ENCODE measurements around the gene EFNA1. TPM values are rescaled to one million over a fixed set of nuclear protein-coding genes. Genes with fewer than 3 reads are reported as not detected.
A peak's percentile ranks its signal among the peaks of the same experiment; 100 is the strongest.
"Not testable (repeated sequence)": the region's sequence is repeated elsewhere in the genome, so short reads cannot be mapped to it uniquely, and the experiment has no call there.

The EFNA1 gene
- total and polyA plus RNA-seq, 7 donors: 5.5 to 42.6 (median 15.0) TPM

- no peak for TF ChIP-seq CTCF (IDR thresholded peaks at IDR 0.05)
- ATAC-seq (no peak), DNase-seq (no peak)
- peaks cover 16% of the 10 kb centered on the region for H3K4me1 ChIP-seq
- WGBS, 3 donors: 6 to 8% (median 6%) methylated on average over 11 of the region's 11 CpGs
- H3K4me3 ChIP-seq: peak overlapping the region; percentile 95
- H3K27ac ChIP-seq: peak overlapping the region; percentile 89
- intact Hi-C loops (cut with DNase I): no loop called here
- peaks cover 0 to 11% of the 10 kb centered on the region in 2 donors for H3K36me3 ChIP-seq (ENCODE audit: insufficient read depth in 1 of 2, low read depth in 1 of 2)
- H3K27me3 ChIP-seq (ENCODE audit: insufficient read depth in 3 of 3, low read length in 2 of 3): peaks cover 0 to 3% (median 0%) of the 10 kb centered on the region in 3 donors
- H3K9me3 ChIP-seq: no peaks in the 10 kb centered on the region
These were observed 12.9 kb downstream of the EFNA1 start for GRCh38 chr1:155140630-155140953.

- H3K36me3 ChIP-seq (ENCODE audit: insufficient read depth in 1 of 2, low read depth in 1 of 2): peaks cover 0 to 11% of the 10 kb centered on the region in 2 donors
- H3K4me1 ChIP-seq: peaks cover 14% of the 10 kb centered on the region
- H3K4me3 ChIP-seq: no peak overlapping the region
- no peak for DNase-seq
- WGBS, 3 donors: 79 to 83% (median 79%) methylated on average over 7 of the region's 7 CpGs
- no peak overlapping the region for H3K27ac ChIP-seq
- peaks cover 0 to 3% (median 0%) of the 10 kb centered on the region in 3 donors for H3K27me3 ChIP-seq (ENCODE audit: insufficient read depth in 3 of 3, low read length in 2 of 3)
- no peak for TF ChIP-seq CTCF (IDR thresholded peaks at IDR 0.05)
- intact Hi-C loops (cut with DNase I): no loop called here
- ATAC-seq: no peak
- no peaks in the 10 kb centered on the region for H3K9me3 ChIP-seq
These were observed 14.1 kb downstream of the EFNA1 start for GRCh38 chr1:155141749-155142148.

- ATAC-seq (no peak), DNase-seq (no peak)
- Histone ChIP-seq H3K27me3 (ENCODE audit: insufficient read depth in 3 of 3, low read length in 2 of 3) (peaks cover 0 to 3% (median 0%) of the 10 kb centered on the region in 3 donors), H3K4me1 (no peaks in the 10 kb centered on the region), H3K4me3 (no peak overlapping the region), H3K9me3 (no peaks in the 10 kb centered on the region), H3K27ac (no peak overlapping the region), H3K36me3 (ENCODE audit: insufficient read depth in 1 of 2, low read depth in 1 of 2) (no peaks in the 10 kb centered on the region)
- no peak for TF ChIP-seq CTCF (IDR thresholded peaks at IDR 0.05)
- intact Hi-C loops (cut with DNase I): no loop called here
- WGBS, 3 donors: 76 to 92% (median 82%) methylated on average over 3 of the region's 3 CpGs
These were observed 17.8 kb downstream of the EFNA1 start for GRCh38 chr1:155145491-155145890.

GRCh38 chr1:155155996-155156643, 28.4 kb downstream of the EFNA1 start:
- ATAC-seq; H3K27ac ChIP-seq; DNase-seq; H3K9me3 ChIP-seq; H3K27me3 ChIP-seq (ENCODE audit: insufficient read depth in 3 of 3, low read length in 2 of 3); H3K4me3 ChIP-seq; H3K36me3 ChIP-seq (ENCODE audit: insufficient read depth in 1 of 2, low read depth in 1 of 2); intact Hi-C loops (cut with DNase I); H3K4me1 ChIP-seq: not testable (repeated sequence)
- WGBS, 3 donors: 61 to 72% (median 69%) methylated on average over 3 of the region's 3 CpGs

- Histone ChIP-seq H3K27me3 (ENCODE audit: insufficient read depth in 3 of 3, low read length in 2 of 3) (peaks cover 0 to 8% (median 0%) of the 10 kb centered on the region in 3 donors), H3K27ac (no peak overlapping the region), H3K4me3 (no peak overlapping the region), H3K9me3 (no peaks in the 10 kb centered on the region), H3K4me1 (no peaks in the 10 kb centered on the region), H3K36me3 (ENCODE audit: insufficient read depth in 1 of 2, low read depth in 1 of 2) (no peaks in the 10 kb centered on the region)
- ATAC-seq (no peak), DNase-seq (no peak)
- TF ChIP-seq CTCF (IDR thresholded peaks at IDR 0.05): no peak
- intact Hi-C loops (cut with DNase I): no loop called here
- 73 to 80% (median 74%) methylated on average over 1 of the region's 1 CpG for WGBS, 3 donors
These were observed 31.3 kb downstream of the EFNA1 start for GRCh38 chr1:155158991-155159390.

All from psoas muscle (tissue), 8 donors.